Bronchial epithelial cell (primary cell): ENCODE results near the gene UST. TPM values are rescaled to one million over a fixed set of nuclear protein-coding genes. Genes with fewer than 3 reads are reported as not detected.

Source experiments
- DNase-seq: peaks from one replicate; pipeline ENCODE4 v3.0.0-alpha.2; 2010; ENCODE audit warnings: low read depth
- FAIRE-seq: peaks from 2 replicates; lab custom pipeline; 2011; peaks lifted over from hg19 to GRCh38; lab: Jason Lieb, UNC
- H3K27me3 ChIP-seq: 2 replicates; pipeline ENCODE4 v1.5.1; 2011; ENCODE audit warnings: low read length; ENCODE audit not compliant: control insufficient read depth, insufficient read depth
- H3K36me3 ChIP-seq: 2 replicates; pipeline ENCODE4 v1.5.1; 2011; ENCODE audit warnings: low read length; ENCODE audit not compliant: control insufficient read depth, insufficient read depth
- H3K4me3 ChIP-seq: 2 replicates; pipeline ENCODE4 v1.5.1; 2011; ENCODE audit warnings: mild to moderate bottlenecking, low read depth, low read length, control low read depth
- total RNA-seq: library from RNA; depleted of rRNA; stranded (reverse); fragments of >200 nt; gene quantifications from 2 replicates; pipeline ENCODE4 v1.2.1, GENCODE V29; 2014
- TF ChIP-seq, protein P1 (sequence below): IDR thresholded peaks from 2 replicates; pipeline ENCODE4 v1.5.1; 2011; ENCODE audit warnings: mild to moderate bottlenecking, moderate library complexity, low read length, control low read depth, inconsistent platforms; ENCODE audit not compliant: insufficient read depth, severe bottlenecking

The UST gene
- total RNA-seq, 1 donor from 2014 or later: 18.7 TPM

DNA sequence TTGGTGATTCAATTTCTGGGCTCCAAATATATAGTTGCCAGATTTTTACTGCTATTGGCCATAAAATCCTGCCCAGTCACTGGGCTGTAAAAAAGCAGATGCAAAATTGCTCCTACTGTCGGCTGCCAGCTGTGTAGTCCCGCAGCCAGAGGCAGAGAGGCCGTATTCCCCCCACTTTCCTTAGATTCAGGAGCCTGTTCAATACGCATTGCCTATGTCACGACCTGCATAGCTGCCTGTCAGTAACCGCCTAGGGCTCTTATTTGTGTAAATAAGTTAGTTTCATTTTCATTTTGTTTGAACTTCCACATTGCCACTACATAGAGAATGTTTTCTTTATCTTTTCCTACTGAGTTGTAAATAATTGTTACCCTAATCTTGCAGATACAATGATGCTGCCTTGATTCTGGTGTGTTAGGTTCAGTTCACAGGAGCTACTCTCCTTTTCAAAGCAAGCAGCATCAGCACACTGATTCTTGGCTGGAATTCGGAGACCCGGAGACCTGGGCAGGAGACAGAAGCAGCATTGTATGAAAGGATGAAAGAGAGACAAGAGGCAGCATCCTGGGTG, 46.0 kb upstream of the UST start:
- FAIRE-seq (no peak), DNase-seq (peak; percentile 37)
- TF ChIP-seq, protein P1, sequence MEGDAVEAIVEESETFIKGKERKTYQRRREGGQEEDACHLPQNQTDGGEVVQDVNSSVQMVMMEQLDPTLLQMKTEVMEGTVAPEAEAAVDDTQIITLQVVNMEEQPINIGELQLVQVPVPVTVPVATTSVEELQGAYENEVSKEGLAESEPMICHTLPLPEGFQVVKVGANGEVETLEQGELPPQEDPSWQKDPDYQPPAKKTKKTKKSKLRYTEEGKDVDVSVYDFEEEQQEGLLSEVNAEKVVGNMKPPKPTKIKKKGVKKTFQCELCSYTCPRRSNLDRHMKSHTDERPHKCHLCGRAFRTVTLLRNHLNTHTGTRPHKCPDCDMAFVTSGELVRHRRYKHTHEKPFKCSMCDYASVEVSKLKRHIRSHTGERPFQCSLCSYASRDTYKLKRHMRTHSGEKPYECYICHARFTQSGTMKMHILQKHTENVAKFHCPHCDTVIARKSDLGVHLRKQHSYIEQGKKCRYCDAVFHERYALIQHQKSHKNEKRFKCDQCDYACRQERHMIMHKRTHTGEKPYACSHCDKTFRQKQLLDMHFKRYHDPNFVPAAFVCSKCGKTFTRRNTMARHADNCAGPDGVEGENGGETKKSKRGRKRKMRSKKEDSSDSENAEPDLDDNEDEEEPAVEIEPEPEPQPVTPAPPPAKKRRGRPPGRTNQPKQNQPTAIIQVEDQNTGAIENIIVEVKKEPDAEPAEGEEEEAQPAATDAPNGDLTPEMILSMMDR: no peak
- Histone ChIP-seq H3K4me3 (peak overlapping the region; percentile 3), H3K36me3 (no peaks in the 10 kb centered on the region), H3K27me3 (no peaks in the 10 kb centered on the region)

DNA sequence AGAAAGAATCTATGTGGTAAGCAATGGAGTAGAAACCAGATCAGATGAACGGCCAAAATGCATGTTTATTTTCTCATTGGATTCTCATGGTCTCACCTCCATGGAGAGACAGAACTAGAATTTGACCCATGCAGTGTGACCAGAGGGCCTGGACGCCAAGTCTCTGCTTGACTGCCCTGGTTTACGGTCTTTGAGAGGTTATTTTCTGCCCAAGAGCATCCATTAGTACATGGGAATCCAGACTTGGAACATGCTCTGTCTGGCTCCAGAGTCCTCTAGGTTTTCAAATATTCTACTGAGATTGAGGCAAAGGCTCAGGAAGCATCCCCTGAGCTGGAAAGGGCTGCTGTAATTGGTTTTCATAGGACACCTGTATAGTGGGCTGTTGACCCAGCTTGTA, 45.5 kb upstream of the UST start:
- no peaks in the 10 kb centered on the region for H3K27me3 ChIP-seq
- TF ChIP-seq, protein P1: no peak
- H3K36me3 ChIP-seq: no peaks in the 10 kb centered on the region
- FAIRE-seq (no peak), DNase-seq (no peak)
- H3K4me3 ChIP-seq: no peak overlapping the region

GRCh38 chr6:148703900-148704299, 42.9 kb upstream of the UST start:
- FAIRE-seq: no peak
- no peaks in the 10 kb centered on the region for H3K27me3 ChIP-seq
- H3K36me3 ChIP-seq: no peaks in the 10 kb centered on the region
- TF ChIP-seq, protein P1: no peak
- DNase-seq: no peak
- no peak overlapping the region for H3K4me3 ChIP-seq

DNA sequence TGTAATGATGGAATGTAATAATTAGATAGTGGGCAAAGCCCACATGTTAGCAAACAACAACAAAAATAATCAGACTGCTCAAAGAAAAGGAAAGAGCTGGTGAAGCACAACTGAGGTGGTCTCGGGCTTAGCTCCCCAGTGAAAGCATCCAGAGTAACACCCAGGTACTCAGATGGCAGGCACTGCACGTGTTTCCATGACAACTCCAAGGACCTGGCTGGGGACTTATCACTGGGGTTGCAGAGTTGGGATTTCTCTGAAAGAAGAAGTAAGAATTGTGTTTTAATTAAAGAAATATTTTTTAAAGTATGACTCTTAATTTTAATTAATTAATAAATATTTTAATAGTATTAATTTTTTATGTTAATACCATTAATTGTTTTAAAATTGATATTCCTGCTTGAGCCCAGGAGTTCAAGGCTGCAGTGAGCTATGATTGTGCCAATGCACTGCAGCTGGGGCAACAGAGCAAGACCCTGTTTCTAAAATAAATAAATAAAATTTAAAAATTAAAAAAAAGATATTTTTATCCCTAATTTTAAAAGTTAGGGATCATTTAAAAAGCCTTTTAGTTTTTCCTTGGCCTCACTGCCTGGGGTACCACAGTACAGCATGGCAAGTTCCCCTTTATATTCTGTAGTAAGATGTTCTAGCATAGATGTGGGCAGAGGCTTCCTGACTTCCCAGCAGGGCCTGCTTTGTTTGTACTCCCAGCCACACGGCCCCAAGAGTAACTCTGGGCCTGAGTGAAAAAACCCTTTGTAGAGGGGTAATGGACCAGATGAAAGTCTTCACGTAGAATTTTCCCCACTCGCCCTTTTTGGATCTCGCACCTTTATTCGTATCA, 42.2 kb upstream of the UST start:
- Histone ChIP-seq H3K36me3 (no peaks in the 10 kb centered on the region), H3K27me3 (no peaks in the 10 kb centered on the region), H3K4me3 (no peak overlapping the region)
- no peak for DNase-seq
- FAIRE-seq: no peak
- TF ChIP-seq, protein P1: no peak

GRCh38 chr6:148708707-148709106, 38.1 kb upstream of the UST start:
- no peak overlapping the region for H3K4me3 ChIP-seq
- no peaks in the 10 kb centered on the region for H3K27me3 ChIP-seq
- no peak for FAIRE-seq
- H3K36me3 ChIP-seq: no peaks in the 10 kb centered on the region
- no peak for DNase-seq
- TF ChIP-seq, protein P1: no peak
